GM18873 (cell line): ENCODE data around the gene ZCCHC2.

ENCODE experiments used
- ATAC-seq: cut with Tn5 transposase; IDR thresholded peaks from one replicate; pipeline ENCODE4 v1.9.1; 2021; ENCODE audit warnings: mild to moderate bottlenecking, moderate library complexity, moderate number of reproducible peaks; ENCODE audit not compliant: unreplicated experiment, low FRiP score

The ZCCHC2 gene

DNA sequence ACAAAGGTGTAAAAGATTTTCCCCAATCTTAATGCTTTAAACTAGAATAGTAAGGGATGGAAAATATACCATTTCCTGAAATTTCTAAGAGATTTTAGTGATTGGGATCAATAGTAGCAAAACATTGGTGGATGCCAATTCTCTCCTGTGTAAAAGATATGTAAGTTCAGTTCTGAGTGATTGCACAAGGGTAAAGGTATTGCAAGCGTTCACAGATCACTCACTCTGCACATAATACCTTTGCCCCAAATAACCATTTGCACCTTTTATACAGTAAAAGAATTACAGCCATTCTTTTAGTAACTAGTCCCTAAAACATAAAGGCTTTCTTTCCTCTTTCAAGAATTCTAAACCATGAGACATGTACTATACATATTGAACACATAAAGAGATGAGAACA lies 13.0 kb upstream of the ZCCHC2 start:
- ATAC-seq: no peak

DNA sequence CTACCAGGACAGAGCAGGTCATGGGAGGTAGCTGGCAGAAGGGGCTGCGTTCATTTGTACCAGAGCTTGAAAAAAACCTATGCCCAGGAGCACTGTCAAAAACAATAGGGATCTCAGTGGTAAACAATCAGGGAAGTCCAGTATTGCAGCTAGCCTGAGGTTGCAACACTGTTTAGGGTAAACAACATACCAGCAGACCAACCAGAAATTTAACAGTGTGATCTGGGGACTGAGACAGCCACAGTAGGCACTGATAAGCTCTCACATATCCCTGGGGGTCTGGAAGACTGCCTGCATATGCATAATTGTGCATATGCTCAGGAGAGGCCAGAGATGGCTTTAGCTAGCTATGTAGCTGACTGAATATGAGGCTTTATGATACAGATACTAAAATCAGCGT lies 12.0 kb upstream of the ZCCHC2 start:
- ATAC-seq: no peak

DNA sequence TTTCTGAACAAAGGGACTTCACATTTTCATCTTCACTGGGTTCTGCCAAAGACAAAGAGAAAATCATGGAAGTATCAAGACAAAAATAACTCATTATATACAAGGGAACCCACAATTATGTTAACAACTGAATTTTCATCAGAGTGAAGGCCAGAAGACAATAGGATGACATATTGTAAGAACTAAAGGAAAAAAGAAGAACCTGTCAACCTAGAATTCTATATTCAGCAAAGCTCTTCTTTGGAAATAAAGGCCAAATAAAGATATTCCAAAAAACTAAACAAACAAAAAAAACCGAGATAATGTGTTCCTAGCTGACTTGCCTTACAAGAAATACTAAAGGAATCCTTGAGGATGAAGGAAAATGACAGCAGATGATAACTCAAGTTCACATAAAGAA lies 10.3 kb upstream of the ZCCHC2 start:
- no peak for ATAC-seq

DNA sequence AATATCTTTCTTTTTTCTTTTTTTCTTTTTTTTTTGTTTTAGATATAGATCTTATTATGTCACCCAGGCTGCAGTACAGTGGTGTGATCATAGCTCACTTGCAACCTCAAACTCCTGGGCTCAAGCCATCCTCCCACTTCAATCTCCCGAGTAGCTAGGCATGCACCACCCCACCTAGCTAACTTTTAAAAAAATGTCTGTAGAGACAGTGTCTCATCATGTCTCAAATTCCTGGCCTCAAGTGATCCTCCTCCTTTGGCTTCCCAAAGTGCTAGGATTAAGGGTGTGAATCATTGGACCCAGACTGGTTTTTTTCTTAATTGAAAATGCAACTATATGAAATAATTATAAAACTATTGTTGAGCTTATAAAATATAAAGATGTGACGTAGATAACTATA lies 9.8 kb upstream of the ZCCHC2 start:
- no peak for ATAC-seq

DNA sequence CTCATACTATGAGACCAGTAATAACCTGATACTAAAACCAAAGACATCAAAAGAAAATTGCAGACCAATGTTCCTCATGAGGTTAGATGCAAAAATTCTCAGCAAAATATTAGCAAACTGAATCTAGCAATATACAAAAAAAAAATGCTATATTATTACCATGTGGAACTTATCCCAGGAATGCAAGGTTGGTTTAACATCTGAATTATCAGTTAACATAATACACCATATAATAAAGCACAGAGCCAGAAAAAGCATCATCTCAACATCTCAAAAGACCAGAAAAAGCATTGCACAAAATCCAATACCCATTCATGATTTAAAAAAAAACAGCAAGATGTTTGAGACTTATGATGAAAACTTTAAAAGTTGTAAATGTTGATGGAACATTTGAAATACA lies 8.3 kb upstream of the ZCCHC2 start:
- no peak for ATAC-seq

DNA sequence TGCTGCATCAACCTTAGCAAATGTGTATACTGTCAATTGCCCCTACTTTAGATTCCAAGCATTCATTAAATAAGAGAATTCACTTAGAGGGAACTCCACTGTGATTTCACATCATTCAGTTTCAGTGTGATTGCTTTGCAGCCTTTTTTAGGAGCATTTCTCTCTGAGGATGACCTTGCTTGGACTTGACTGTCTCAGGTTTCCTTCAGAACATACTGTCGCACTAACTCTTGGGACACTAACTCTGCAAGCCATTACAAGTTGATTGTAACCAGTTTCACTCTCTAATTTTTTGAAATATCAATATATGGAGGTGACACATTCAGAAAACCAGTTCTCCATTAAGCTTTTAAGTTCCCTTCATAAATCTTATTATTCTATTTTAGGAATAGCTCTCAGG lies 6.6 kb upstream of the ZCCHC2 start:
- no peak for ATAC-seq

DNA sequence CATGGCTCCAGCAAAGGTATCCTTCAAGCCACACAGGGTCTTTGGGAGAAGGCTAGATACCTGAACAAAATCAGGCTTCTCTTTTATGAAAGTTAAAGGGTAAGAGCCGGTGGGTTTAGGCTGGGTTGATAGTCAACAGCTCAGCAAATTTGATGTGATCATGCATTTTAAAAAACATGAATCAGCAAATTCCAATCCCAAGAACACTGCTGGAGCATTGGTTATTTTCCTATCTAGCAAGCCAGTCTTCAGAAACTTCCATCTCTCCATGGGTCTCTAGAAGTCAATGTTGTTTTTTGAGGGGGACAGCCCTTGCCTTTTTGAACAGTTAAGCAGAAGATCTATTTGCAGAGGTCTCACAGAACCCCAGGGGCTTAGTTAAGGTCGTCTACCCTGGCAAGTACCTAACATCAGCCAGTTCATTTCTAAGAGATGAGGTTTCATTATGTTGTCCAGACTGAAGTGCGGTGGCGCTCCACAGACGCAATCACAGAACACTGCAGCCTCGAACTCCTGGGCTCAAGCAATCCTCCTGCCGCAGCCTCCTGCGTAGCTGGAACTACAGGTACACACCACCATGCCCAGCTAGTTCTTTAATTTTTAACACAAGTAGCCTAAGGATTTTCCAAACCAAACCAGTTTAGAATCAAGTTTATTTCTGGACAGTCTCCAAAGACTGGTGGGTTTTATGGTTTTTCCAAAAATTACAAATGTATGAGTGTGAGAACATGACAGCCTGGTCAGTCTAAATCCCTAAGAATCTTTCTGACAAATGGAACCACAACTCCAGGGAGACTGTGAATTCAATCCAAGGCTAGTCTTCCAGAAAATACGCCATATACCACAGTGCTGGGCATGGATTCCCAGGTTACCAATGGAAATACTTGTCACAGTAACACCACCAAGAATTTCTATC lies 4.1 kb upstream of the ZCCHC2 start:
- ATAC-seq: no peak

DNA sequence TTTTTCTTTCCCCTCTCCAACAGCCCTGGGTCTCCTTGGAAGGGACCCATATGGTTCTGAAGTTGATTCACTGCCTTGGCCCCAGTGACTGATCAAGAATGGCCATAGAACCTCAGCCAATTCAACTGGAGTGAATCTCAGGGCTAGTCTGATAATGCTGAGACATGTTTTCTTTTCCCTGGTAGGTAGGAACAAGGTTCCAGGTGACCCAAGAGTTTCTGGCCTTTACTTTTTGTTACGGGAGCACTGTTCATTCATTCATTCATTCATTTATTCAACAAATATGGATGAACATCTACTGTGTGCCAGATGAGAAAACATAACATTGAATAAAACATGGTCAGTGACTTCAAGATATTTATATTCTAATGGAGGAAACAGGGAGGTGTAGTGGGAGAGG lies 3.1 kb upstream of the ZCCHC2 start:
- ATAC-seq: no peak

DNA sequence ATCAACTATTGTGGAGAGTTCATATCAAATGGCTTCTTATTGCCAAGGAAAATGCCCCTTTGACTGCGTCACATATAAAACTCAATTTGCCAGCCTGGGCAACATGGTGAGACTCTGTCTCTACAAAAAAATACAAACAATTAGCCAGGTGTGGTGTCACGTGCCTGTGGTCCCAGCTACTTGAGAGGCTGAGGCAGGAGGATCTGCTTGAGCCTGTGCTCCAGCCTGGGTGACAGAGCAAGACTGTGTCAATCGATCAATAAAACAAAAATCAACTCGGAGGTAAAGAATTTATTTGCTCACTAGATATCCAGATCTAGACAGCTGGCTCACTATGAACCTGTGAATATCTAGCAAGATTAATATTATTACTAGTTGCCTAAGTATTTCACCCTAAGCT lies 1.7 kb upstream of the ZCCHC2 start:
- ATAC-seq: no peak

DNA sequence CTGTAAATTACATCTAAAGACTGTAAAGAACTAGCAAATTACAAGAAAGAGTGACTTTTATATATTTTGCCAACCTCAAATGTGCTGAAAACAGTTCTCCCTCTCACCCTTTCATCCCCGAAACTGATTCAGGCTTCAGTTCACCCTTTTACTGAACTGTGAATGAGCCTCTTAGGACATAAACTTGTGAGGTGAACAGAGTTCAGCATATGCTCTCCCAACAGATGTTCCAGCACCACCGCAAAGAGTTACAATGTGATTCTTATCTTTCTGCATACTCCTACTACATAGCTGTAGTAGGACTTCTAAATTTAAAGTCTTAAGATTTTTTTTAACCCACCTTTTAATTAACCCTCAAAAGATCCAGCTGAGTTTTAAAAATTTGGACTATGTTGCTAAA lies 1.2 kb upstream of the ZCCHC2 start:
- no peak for ATAC-seq

DNA sequence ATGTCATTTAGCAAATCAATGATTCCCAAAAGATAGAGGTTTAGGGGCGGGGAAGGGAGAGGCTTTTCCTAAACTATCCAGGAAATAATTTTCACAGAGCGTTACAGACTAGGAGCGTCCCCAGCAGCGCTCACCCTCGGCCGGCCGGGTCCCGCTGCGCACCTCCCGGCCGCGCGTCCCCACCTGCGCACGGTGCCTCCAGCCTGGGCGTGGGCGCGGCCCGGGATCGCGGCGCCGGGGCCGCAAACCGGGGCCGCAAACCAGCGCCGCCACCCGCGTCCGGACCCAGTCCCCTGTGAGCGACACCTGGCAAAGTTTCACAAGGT lies 684 bp upstream of the ZCCHC2 start:
- ATAC-seq: peak; percentile 5

DNA sequence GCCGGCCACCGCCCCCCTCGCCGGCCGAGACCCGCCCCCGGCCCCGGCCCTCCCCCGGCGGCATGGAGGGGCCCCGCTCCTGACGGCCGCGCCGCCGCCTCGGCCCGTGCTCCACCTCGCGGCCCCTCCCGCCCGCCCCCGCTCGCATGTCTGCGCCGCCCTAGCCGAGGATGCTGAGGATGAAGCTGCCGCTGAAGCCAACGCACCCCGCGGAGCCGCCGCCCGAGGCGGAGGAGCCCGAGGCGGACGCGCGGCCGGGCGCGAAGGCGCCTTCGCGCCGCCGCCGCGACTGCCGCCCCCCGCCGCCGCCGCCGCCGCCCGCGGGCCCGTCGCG lies 397 bp downstream of the ZCCHC2 start:
- no peak for ATAC-seq

DNA sequence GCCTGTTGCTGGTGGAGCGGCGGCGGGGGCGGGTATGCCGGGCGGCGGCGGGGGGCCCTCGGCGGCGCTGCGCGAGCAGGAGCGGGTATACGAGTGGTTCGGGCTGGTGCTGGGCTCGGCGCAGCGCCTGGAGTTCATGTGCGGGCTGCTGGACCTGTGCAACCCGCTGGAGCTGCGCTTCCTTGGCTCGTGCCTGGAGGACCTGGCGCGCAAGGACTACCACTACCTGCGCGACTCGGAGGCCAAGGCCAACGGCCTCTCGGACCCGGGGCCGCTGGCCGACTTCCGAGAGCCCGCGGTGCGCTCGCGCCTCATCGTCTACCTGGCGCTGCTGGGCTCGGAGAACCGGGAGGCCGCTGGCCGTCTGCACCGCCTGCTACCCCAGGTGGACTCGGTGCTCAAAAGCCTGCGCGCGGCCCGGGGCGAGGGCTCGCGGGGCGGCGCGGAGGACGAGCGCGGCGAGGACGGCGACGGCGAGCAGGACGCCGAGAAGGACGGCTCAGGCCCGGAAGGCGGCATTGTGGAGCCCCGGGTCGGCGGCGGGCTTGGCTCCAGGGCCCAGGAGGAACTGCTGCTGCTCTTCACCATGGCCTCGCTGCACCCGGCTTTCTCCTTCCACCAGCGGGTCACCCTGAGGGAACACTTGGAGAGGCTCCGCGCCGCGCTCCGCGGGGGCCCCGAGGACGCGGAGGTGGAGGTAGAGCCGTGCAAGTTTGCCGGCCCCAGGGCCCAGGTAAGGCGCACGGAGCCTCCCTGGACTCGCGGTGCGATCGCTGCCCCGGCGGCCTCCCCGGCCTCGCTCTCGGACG lies 1.0 kb downstream of the ZCCHC2 start:
- no peak for ATAC-seq

DNA sequence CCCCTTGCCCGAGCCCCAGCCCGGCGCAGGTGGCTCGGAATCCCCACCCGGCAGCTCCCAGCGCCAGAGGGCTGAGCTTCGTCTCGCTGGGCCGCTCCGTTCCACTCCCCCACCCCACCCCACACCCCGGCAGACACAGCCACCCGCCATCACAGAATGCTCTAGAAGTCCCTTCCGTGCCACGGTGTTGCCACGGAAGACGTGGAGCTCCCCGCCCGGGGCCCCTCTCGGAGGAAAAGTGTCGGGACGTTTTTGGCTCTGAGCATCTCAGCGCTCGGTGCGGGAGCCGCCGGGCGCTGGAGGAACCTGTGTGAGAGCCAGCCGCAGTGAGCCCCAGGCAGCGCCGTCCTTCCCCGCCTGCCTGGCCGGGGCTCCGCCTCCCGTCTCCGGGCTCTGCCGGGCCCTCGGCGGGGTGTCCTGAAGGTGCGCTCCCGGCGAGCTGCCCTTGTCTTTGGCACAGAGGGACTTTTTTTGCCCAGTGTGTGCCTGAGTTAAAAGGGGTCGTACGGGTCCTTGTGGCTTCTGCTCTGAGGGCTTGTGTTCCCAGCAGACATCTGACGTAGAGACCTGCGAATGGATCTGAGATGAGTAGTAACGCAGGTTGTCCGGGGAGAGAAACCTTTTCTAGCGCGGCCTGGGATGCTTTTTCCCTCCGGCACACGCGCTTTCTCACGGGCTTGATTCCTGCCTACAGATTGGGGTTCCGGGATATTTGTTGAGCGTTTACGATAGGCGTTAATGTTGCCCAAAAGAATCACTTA lies 1.8 kb downstream of the ZCCHC2 start:
- ATAC-seq: no peak

DNA sequence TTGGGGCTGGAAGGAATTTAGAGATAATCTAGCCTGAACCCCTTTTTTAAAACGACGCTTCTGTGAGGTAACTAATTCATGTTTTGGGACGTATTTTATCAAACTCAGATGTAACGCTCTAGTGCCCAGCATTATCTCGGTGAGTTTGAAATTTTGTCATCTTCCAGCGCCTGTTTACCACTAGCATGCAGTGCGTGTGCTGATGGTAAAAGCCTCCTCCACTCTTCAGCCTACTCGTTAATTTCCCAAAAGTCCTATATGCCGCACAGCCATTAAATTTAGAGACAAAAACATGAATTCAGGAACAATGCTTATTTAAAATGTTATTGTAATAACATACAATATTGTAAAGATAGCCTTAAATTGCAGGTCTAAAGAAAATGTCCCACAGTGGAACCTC lies 2.8 kb downstream of the ZCCHC2 start:
- no peak for ATAC-seq

DNA sequence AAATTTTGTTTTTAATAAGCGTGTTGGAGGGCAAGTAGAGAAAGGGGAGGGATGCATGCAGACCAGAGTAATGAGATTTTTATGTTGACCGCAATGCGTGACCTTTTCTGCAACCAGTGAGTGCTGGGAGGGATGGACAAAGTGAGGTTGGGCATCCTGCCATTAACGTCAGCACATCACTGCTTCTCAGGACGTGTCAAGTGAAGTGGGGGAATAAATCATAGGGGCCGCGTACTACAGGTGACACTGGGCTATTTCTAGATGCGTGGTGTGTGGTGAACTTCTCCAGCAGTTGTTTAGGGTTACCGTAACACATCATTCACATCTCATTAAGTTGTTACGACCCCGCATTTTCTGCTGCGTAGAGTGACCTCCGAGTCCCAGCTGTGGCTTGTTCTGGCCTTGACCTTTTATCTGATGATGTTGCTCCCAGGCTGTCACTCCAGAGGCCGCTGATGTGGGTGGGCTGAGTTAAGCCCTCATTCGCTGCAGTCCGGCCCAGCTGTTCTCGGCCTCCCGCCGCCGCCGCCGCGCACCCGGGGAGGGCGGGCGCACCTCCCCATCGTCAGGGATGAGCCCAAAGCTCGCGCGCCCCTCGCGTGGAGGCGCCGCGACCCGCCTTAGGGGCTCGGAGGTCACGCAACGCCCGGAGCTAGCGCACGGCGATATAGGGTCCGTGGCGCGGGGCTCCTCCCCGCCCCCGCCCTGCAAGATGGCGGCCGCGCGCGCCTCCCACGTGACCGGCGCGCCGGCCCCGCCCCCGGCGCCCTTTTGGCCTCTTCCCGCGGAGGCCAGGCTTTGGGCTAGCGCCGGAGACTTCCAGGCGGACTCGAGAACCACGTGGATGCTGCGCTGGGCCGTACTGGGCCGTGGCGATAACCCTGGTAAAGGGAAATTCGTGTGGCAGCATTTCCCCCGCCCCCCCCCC lies 3.5 kb downstream of the ZCCHC2 start:
- ATAC-seq: no peak

DNA sequence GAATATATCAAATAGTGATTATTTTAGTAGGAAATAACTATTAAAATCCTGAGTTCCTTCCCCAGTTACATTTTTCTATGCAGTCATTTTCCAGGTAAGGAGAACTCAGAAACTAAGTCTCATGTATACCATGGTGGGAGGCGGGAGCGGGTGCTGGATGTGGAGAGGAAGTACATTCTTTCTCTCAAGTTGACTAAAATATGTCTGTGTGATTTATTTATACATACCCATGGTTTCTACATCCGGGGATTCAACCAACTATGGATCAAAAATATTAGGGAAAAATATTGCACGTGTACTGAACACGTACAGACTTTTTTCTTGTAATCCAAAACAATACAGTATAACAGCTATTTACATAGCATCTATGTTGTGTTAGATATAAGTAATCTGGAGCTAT lies 6.8 kb downstream of the ZCCHC2 start:
- no peak for ATAC-seq

DNA sequence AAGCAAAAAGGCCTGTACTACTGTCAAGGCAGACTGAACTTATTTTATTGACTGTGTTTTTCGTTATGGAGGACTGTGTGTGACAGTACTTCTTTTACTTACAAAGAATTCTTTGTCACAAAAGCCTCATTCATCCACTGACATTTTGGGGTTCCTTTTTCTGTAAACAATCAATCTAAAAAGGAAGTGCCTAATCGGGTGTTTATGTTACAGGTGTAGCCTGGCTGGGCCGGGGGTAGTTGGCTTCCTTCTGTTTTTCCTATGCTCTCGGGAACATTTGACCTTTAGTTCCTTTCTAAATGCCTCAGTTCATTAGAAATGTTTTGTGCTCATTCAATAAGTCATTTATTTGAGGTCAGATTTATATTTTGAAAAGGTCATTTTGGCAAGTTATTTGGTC lies 8.3 kb downstream of the ZCCHC2 start:
- ATAC-seq: no peak

DNA sequence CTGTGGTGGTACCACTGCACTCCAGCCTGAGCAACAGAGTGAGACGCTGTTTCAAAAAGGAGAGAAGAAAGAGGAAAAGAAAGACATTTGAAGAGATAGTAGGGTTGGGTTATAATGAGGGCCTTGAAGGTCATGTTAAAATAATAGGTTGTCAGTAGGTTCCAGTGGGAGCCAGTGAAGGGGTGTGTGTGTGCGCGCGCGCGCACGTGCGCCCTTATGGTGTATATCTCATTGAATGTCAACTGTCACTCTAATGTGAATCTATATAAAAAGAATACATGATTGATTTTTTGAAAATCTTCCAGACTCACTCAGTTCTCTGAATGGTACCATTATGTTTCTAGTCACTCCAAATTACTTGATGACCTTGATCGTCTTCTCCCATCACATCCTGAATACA lies 9.1 kb downstream of the ZCCHC2 start:
- ATAC-seq: no peak

DNA sequence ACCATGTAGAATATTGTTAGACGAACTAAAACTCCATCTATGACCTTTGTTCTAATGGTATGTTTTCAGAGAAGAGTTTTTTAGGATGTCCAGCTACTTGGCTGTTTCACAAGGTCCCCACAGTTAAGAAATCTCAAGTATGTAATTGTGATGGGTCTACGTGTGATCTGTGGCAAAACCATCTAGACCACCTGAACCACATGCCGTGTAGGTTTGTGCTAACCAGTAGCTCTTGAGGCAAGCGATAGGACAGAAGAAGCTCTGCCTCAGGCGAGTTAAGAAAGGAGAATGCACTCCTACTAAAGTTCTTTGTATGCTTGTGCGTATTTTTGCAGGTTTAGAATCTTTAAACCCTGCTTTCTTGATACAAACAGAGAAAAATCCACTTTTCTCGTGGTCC lies 13.2 kb downstream of the ZCCHC2 start:
- ATAC-seq: no peak
